AG10803 (cell line): ENCODE measurements around the gene ZCWPW1.
A peak's percentile ranks its signal among the peaks of the same experiment; 100 is the strongest.
"Not testable (repeated sequence)": the region's sequence is repeated elsewhere in the genome, so short reads cannot be mapped to it uniquely, and the experiment has no call there.

Experiments
- DNase-seq: peaks from one replicate; pipeline ENCODE4 v3.0.0; 2010; ENCODE audit warnings: low read depth
- H3K4me3 ChIP-seq: 2 replicates; pipeline ENCODE4 v1.5.1; 2011; ENCODE audit warnings: mild to moderate bottlenecking, low read length, control low read depth
- CTCF ChIP-seq: conservative IDR thresholded peaks from 2 replicates; pipeline ENCODE4 v1.5.1; 2011; ENCODE audit warnings: mild to moderate bottlenecking, low read length, control low read depth, inconsistent platforms

The ZCWPW1 gene

DNA sequence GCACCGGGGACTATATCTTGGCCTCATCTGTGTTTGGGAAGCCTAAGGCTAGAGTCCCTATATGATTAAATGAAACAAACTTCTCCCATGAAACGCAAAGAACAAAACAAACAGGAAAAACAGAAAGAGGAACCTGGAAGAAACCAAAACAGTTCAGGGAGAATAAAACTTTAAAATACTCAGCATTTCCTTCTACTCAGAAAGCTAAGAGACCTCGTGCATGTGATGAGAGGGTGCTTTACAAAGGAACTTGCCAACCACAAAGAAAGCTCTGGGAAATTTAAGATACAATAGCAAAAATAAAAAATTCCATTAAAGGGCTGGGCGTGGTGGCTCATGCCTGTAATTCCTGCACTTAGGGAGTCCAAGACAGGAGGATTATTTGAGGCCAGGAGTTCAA is 48.3 kb downstream of the ZCWPW1 start:
- no peak for DNase-seq
- TF ChIP-seq CTCF, result no peak
- no peak overlapping the region for H3K4me3 ChIP-seq

- DNase-seq, result no peak
- no peak overlapping the region for H3K4me3 ChIP-seq
- TF ChIP-seq CTCF, result no peak
Observed at GRCh38 chr7:100378114-100378755, 50.3 kb downstream of the ZCWPW1 start.

DNA sequence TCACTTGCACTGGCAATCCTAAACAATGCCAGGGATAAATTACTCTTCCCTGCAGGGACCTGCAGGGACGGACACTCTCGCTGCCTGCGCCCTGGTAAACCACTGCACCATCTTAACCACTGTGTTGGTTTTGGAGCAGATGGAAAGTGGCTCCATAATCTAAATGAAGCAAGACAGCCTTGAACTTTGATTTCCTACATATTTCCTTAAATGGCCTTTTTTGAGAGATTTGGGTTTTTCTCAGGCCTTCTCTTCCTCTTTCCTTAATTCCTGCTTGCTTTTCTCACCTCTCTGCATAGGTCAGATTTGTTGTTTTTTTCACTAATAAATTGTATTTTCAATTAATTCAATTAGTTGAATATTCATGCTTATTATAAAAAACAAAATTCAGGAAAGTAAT is 52.4 kb downstream of the ZCWPW1 start:
- H3K4me3 ChIP-seq, result no peak overlapping the region
- DNase-seq, result no peak
- no peak for TF ChIP-seq CTCF

DNA sequence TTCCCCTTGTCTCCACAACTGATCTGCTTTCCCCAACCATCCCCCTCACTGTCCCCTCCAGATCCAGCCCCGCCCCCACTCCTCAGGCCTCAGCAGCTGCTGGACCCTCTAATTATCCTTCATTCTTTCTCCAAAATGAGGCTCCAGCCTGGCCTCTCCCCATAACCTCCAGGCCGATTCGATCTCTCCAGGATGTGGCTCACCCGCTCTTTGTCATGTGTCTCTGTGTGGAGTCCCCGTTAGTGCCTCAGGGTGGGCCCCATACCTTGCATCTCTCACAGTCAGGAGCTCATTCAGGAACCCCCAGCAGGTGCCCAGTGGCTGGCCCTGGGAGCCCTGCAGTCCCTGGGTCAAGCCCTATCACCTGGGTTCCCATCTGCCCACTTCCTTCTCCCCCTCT is 53.9 kb downstream of the ZCWPW1 start:
- TF ChIP-seq CTCF, result no peak
- no peak overlapping the region for H3K4me3 ChIP-seq
- DNase-seq, result no peak

DNA sequence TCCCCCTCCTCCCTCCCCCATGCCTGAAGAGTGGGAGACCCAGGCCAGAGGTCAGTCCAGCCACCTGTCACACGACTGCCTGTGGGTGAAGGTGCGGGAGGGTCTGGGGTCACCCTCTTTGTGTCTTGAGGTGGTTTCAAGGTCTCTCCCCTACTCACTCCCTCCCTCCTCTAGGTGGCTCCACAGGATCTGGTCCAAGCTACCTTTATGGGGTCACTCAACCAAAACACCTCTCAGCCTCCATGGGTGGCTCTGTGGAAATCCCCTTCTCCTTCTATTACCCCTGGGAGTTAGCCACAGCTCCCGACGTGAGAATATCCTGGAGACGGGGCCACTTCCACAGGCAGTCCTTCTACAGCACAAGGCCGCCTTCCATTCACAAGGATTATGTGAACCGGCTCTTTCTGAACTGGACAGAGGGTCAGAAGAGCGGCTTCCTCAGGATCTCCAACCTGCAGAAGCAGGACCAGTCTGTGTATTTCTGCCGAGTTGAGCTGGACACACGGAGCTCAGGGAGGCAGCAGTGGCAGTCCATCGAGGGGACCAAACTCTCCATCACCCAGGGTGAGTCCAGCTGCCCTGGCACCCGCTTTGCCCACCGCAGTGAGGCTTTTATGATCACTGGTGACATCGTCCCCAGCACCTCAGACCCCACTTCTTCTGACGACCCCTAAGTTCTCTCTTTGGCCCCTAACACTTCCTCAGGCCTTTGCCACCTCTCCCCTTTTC is 54.5 kb downstream of the ZCWPW1 start:
- not testable (repeated sequence) for DNase-seq, H3K4me3 ChIP-seq

- peak; percentile 24 for DNase-seq
- no peak within 1 kb of the TSS for H3K4me3 ChIP-seq
- TF ChIP-seq CTCF, result no peak
Observed at GRCh38 chr7:100373261-100373831, 55.2 kb downstream of the ZCWPW1 start, which contains the start of gene PILRA. PILRA (plus strand) TSS chr7:100373487; CDS start chr7:100373657, 170 bp downstream.

DNA sequence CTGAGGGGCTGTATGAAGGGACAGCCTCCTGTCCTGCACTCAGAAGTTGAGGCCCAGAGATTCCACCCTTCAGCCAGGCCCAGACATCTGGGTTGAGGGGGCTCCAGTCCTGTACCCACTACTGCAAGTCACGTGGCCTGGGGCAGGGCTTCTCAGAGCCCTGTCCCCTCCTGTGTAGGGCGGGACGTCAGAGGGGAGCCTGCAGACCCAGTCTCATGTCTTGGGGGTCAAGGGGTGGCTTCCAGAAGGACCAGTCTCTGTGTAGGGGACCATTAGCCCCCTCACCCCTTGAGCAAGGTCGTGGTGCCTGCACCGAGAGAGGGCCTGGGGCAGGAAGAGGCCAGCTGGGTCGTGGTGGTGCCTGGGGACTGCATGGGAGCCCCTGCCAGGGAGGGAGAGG is 55.8 kb downstream of the ZCWPW1 start:
- no peak for TF ChIP-seq CTCF
- no peak for DNase-seq
- H3K4me3 ChIP-seq, result no peak overlapping the region
